COLO668 (cell line): ENCODE results near the gene VPS13D.
A peak's percentile ranks its signal among the peaks of the same experiment; 100 is the strongest.
"Not testable (repeated sequence)": the region's sequence is repeated elsewhere in the genome, so short reads cannot be mapped to it uniquely, and the experiment has no call there.

Experiments used
- DNase-seq: peaks from one replicate; lab custom pipeline; 2025; ENCODE audit not compliant: unreplicated experiment; lab: John Stamatoyannopoulos, UW

VPS13D gene

DNA sequence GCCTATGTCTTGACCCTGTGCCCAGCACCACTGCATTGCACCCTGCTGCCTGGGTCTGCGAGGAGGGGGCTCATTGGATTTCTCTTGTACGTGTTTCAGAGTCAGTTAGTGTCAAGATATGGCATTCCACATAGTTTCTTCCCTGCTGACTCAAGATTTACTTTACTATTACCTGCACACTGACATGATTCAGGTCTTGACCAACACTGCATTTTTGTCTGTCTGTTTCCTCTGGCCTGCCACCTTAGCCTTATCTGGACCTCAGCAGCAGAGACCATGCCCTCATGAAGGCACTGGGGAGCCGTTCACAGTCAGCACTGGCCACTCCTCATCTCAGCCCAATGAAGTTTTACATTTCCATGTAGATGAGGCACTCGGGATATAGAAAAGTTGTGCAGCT lies 232.8 kb downstream of the VPS13D start:
- no peak for DNase-seq

DNA sequence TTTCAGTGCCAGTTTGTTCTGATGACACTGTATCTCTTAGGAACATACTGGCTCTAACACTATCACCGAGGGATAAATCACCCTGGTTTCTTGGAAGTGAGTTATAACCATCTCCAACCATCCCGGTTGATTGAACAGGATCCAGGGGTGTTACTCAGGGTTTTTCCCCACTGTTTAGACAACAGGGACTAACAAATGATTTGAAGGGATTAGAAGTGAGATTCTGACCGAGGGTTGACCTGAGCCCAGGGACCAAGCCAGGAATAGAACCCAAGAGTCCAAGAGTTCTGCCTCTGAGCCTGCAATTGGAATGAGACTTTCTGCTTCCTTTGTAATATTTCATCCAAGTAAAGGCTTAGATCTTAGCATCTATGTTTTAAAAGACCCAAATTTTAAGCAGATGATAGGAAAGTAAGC lies 234.2 kb downstream of the VPS13D start:
- no peak for DNase-seq

DNA sequence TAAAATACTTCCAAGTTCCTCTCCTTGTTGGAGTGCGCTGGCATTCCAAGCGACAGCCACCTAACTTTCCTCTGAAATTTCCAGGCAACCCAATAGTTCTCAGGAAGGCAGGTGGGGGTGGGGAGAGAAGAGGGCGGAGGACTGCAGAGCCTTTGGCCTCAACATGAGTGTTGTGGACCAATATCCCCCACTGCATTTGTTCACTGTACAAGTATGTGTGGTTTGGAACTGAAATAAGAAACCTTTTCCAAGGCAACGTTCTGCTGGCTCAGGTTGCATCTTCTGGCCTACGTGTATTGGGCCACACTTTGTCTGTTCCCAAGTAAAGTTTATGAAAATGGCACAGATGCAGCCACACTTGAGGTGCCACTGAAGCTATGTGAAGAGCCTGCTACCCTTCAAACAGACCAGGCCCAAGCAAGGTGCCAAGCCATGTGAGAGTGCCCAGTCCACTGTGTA lies 234.8 kb downstream of the VPS13D start:
- DNase-seq: no peak

DNA sequence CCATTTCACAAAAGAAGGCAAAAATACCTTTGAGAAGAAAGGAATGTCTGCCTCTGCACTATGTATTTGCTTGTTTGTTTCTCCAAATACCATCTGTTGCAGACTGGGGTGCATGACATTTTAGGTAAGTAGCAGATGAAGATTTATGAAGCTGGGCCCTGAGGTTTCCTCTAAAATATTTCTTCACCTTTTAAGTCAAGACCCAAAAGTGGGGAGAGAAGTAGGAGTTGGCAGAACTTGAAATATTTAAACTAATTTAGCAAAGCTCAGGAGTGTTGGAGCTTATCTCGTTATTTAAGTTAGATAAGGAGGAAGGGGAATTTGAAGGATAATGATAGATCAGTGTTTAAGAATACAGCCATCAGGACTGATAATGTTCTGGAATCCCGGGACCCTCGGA lies 235.3 kb downstream of the VPS13D start:
- no peak for DNase-seq

DNA sequence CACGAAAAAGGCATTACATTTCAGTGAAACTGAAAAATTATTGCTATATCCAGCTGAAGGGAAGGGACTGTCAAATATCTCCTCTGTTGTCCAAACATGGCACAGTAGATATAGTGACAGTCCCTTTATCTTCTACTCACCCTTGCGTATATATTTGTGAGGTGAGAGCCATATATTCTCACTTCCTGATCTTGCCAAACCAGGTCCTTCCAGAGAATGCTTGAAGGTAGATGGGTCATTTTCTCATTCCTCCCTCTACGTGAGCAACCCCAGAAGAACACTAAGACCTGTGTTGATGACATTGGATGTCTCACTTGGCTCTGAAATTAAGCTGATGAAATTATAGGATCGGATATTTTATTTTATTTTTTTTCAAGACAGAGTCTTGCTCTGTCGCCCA lies 237.0 kb downstream of the VPS13D start:
- no peak for DNase-seq

DNA sequence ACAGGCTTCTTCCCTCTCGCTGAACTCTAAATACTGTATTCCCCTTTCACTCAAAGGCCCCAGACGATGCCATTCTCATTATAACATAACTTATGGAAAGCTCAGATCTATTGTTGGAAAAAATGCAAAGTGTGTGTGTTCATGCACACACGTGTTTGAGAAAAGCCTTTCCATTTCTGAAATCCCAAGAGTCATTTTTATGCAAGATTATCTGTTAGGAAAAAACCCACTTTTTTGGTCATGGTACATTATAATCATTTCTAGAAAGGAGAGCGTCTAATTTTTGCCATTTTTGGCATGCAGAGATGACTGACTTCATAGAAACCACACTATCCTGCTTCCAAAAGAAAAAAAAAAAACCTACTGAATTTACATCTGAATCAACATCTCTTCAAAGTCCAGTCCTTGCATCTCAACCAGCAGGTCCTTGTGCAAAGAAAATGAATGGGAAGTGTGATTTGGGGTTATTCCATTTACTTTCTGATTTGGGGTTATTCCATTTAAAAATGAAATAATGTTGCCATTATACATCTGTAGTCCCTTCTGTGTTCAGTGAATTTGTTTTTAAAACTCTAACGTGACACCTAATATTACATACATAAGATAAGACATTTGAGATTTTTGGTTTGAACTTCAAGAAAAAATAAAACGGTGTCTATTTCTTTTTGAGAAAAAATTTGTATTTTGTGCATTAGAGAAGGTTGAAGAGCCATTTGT lies 237.9 kb downstream of the VPS13D start:
- DNase-seq: no peak

DNA sequence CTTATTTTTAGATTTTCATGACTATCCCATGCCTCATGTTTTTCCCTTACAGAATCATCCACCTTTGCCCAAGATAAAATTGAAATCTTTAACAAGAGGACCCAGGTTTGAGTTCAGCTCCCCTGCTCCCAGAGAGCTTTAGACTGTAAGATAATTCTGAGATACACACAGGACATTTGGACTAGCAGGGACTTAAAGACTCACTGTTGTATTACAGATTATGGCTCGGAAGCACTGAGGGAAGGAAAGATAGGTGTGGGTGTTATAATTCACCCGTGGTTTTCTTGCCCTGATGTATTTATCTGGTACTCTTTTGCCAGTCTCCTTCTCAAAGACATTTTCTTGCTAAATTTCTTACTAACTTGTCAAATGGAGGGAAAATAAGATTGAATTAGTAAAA lies 238.5 kb downstream of the VPS13D start:
- no peak for DNase-seq

DNA sequence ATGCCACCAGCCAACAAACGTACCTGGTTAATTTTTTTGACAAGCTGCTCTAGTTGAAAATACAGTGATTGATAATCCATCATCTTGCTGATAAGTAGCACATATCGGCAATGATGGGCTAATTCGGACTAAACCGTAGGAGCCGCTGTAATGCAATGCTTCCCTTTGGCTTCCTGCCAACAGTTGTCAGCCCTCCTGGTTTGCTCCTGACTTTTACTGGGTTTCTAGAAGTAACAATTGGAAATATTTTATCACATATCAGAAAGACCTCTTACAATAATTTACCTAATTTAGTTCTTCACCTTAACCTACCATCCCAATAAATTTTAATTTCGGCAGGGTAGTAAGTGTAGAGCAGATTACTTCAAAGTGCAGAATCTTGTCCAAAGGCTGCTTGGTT lies 239.7 kb downstream of the VPS13D start:
- DNase-seq: peak; percentile 66

DNA sequence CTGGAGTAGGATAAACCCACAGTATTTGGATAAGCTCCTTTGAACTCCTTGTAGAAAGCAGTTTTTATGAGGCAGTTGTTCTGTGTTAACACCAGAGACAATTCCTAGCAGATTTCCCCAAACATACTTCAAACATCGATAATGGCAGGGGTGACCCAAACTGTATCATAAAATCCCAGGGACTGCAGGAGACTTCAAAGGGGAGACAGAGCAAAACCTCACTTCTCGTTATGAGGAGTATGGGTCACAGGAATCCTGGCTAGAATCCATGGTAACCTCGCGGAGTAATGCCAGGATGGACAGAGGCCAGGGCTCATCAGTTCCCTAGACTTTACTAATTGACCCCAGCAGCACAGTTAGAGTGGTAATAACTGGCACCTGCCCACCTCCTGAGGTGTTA lies 240.2 kb downstream of the VPS13D start:
- DNase-seq: no peak

DNA sequence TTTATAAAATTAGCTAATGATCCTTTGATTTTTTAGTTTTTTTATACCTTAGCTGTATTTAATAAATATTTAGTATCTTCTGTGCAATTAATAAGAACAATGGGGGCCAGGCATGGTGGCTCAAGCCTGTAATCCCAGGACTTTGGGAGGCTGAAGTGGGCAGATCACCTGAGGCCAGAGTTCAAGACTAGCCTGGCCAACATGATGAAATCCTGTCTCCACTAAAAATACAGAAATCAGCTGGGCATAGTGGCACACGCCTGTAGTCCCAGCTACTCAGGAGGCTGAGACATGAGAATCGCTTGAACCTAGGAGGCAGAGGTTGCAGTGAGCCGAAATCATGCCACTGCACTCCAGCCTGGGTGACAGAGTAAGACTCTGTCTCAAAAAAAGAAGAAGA lies 241.1 kb downstream of the VPS13D start:
- DNase-seq: not testable (repeated sequence)

DNA sequence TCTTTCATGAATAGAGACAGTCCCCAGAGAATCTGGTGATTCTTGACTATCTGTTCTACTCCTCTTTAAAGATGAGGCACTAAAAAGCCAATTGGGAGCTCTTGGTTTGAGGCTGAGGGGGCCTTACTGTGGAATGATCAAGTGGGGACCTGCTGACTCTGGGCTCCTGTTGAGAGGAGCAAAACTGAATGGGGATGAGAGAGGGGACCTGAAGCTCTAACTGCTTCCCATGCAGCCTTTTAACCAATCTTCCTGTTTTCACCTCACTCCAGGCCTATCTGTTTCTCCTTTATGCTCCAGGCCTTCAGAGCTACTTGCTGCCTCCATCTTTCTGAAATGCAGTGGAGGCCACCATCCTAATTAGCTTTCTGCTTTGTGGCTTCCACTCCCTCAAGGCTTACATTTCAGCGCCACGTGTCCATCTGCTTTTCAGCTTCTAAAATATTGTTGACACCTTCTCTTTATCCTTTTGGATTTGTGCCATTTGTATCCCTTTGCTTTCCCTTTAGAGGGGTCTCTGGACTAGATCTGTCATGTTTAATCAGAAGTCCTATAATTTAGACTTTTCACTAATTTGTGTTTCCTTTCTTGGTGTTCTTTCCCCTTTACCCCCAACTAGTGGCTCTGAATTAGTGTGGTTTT lies 242.4 kb downstream of the VPS13D start:
- no peak for DNase-seq

DNA sequence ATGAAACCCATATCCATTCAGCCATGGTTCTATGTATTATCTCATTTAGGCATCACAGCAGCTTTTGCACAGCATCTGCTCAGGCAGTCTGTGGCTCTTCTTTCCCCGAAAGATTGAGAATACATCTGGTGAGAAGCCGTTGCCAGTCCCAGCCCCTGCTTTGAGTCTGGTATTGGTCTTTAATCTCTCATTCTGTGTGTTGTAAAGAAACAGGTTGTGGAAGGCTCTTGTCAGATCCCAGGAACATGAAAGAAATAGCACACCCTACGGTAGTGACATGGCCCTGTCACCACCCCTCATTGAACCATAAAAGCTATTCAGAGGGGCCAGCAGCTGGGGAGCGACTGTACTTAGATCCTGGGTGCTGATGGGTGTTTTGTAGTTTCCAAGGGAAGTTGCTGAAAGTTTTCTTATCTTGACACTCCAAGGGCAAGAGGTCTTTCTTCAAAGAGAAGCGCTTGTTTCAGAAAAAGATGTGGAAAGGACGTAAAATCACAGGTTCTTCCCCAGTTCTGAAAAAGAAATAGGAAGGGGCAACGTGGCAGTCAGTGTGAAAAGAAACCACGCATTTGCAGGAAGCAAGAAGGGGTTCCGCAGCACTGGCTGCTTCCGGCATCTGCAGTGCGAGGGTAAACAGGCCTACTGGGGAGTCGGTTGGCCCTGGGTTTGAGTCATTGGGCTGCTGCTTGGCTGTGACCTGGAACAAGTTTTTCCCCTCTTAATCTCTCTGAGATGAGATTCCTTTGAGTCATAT lies 243.1 kb downstream of the VPS13D start:
- DNase-seq: no peak

DNA sequence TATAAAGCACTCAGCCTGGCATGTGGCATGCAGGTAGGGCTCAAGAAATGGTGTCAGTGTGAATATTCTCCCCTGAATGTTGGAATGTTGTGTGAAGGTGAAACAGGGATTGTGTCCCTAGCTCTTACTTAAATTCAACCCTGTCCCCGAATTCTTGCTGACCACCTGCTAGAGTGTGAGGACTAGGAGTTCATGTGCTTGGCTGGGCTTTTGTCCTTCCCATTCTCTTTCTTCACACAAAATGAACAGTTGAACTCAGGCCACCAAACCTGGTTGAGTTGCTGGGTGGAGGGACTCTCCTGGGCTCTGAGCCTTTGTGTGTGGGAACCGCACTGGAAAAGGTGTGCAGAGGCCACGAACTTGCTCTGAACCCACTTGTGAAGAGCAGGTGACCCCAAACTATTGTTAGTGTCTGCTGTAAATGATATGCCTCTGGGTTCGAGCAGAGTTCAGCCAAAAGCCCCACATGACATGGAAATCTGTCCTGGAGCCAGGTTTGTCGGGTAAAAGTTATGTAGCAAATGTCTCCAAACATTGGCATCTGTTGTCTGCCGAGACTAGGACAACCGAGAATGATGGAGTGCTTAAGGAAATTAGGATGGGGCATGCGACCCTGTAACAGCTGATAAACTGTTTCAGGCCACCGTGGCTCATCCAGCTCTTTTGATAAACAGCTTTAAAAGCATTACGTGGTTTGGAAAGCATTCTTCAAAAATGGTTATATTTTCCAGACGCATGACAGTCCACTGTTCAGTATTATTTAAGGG lies 243.9 kb downstream of the VPS13D start:
- no peak for DNase-seq

DNA sequence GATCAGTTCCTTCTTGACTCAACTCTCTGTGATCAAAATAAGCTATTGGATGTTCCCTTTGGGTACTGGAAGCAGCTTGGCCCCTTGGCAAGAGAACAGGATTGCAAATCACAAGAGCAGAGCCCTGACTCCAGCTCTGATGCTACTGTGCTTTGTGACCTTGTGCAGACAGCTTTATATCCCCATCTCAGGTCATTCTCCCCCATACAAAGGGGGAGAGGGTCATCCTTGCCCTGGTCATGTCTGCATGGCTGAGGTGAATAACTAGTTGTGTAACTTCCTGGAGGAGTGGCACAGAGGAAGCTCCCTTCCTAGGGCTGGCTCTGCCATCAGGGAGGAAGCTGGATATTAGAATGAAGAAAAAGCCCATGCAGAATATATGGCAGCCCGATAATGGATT lies 245.3 kb downstream of the VPS13D start:
- no peak for DNase-seq

DNA sequence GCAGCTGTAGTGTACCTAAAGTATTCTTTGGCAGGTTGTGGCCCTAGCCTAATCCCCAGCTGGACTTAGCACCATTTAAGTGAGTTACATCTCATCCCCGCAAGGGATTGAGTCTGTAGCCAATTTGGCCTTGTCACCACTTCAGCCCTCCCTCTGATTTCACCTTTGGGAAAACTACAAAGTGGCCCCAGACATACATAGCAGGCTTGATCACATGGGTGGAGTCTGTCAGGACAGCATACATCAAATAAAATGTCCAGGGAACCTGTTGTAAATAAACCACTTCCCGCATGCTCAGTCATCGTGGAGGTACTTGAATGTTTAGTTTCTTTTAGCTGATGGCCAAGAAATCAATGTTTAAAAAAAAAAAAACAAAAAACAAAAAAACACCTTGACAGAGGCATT lies 245.7 kb downstream of the VPS13D start:
- peak; percentile 52 for DNase-seq

DNA sequence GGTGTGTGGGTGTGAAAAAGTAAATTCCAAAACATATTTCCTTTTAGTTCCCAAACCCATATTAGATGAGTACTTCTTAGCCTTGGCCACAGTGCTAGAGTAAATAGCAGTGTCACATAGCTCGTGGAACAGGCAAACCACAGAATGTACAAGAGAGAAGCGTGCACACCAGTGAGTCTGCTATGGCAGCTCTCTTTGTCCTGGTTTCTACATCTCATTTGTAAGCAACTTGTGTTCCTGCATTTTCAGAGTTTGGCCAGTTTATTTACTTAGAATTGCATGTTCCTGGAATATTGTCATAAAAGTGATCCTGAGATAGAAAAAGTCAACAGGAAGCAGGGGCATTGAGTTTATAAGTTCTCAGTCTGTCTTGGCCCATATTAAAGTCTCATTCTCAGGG lies 246.1 kb downstream of the VPS13D start:
- peak; percentile 44 for DNase-seq

DNA sequence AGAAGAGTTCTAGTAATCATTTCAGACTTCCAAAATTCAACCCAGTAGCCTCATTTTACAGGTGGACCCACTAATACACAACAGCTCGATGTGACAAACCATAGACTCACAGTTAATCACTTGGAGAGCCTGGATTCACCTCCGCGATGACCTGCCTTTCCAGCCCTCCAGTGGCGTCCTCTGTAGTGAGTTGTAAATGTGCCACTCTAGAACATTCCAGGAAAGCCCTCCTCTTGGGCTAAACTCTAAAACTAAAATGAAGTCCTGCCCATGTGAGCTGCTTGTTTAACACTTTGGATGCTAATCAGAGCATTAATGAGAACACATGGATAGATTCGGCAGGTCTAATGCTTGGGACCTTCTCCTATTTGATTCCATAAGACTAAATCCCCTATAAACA lies 247.5 kb downstream of the VPS13D start:
- DNase-seq: no peak

DNA sequence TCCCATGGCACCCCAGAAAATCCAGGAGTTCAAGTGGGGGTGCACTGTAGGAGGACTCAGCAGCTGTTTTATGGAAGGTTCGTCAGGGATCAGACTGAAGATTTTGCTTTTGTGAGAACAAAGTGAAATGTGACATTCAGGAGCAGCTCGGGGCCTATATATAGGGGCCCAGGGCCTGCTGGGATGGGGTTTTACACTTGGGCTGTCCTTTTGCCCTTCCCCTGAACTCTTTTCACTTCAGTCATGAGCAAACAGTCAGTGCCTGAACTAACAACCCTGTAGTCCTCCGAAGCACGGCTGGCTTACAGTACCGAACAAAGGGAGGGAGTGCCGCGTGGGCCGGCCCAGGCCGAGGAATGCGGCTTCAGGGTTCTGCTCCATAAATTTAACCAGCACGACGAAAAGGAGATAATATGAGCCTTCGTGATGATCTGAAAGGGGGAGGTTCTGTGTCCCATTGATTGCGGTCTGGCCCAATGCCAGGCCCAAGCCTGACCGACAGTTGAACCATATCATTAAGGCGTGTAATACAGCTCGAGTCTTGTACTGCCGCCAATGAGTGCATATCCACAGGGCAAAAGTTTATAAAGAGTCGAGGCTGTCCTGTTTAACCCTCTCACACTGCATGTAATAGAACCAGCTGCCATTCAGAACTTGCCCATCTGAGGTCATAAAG lies 248.2 kb downstream of the VPS13D start:
- peak; percentile 99 for DNase-seq

DNA sequence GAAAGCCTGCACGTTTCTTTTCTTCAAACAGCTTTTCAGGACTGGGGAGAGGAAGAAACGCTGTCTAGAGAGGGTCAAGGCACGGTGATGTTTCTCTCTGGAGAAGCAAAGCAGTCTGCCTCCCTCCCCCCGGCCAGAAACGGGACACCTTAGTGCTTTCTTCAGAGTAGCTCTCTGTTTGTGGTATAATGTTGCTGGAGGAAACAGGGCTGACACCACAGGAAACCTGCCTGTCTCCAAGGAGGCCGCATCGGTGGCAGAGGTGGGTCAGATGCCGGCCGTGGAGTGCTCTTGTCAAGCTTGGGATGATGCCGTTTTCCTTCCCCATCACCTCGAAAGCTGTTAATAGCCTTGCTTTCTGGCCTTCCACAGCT lies 248.8 kb downstream of the VPS13D start:
- DNase-seq: peak; percentile 74

DNA sequence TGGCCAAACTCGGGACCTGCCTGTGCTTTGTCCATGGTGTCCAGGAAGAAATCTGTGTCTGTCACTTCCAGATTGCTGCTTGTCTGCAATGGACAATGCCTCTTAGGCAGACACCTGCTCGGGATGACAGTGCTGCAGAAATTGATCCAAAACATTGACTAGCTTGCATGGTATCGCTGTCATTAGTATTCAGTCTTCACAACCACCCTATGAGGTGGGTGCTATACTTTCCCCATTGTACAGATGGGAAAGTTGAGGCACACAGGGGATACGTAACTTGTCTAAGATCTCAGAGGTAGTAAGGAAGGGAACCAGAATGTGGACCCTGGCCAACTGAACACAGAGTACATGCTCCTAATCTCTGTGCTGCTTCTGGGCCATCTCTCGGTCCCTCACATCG lies 249.5 kb downstream of the VPS13D start:
- DNase-seq: no peak

DNA sequence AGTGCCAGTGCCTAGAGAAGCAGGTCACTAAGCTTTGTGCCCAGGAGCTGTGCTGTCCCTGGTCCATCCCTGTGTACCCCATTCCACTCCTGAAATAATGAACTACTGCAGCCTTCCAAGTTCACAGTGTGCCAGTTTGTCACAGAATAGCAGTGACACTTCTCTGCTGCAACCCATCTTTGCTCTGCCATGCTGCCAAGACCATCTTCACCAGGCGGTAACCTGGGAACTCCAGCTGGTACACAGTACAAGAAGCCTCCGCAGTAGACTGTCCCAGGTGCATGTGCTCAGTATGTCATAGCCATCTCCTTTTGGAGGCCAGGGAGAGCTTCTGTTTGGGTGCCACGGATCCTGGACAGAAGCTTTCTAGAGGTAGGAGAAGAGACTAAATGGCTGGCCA lies 250.2 kb downstream of the VPS13D start:
- no peak for DNase-seq
